HG02798 (cell line): Measurements from ENCODE around the gene NETO2.
A peak's percentile ranks its signal among the peaks of the same experiment; 100 is the strongest.

ENCODE experiments used
- ATAC-seq: cut with Tn5 transposase; IDR thresholded peaks from one replicate; pipeline ENCODE4 v1.9.1; 2021; ENCODE audit warnings: mild to moderate bottlenecking; ENCODE audit not compliant: unreplicated experiment, poor library complexity

Gene NETO2

GRCh38 chr16:47047524-47048203 is 96.1 kb downstream of the NETO2 start:
- ATAC-seq: no peak

GRCh38 chr16:47046726-47047523 is 96.8 kb downstream of the NETO2 start:
- ATAC-seq: peak; percentile 73

GRCh38 chr16:47045459-47045858 is 98.3 kb downstream of the NETO2 start:
- no peak for ATAC-seq

GRCh38 chr16:47045023-47045422 is 98.7 kb downstream of the NETO2 start:
- ATAC-seq: no peak

- no peak for ATAC-seq
Measured at GRCh38 chr16:47043970-47044684, 99.6 kb downstream of the NETO2 start.

GRCh38 chr16:47043200-47043599 is 100.5 kb downstream of the NETO2 start:
- no peak for ATAC-seq

- ATAC-seq: peak; percentile 95
Measured at GRCh38 chr16:47037746-47038458, 105.8 kb downstream of the NETO2 start.

GRCh38 chr16:47037396-47037745 is 106.4 kb downstream of the NETO2 start:
- ATAC-seq: peak; percentile 30

- no peak for ATAC-seq
Measured at GRCh38 chr16:47036201-47036600, 107.5 kb downstream of the NETO2 start.

- no peak for ATAC-seq
Measured at GRCh38 chr16:47035436-47035835, 108.3 kb downstream of the NETO2 start.

GRCh38 chr16:47034455-47034854 is 109.3 kb downstream of the NETO2 start:
- ATAC-seq: no peak

GRCh38 chr16:47033176-47033575 is 110.6 kb downstream of the NETO2 start:
- no peak for ATAC-seq

- no peak for ATAC-seq
Measured at GRCh38 chr16:47029724-47030123, 114.0 kb downstream of the NETO2 start.

- ATAC-seq: no peak
Measured at GRCh38 chr16:47028767-47029377, 114.9 kb downstream of the NETO2 start.
